ENCODE measurements around the gene ACHE. TPM values are rescaled to one million over a fixed set of nuclear protein-coding genes. Genes with fewer than 3 reads are reported as not detected.

Gene ACHE
- total and polyA plus RNA-seq, 2 of the 13 experiments (the other 11 are each of a cell fraction or from before 2014, with no cell fraction given): 0.18 to 0.40 TPM

DNA sequence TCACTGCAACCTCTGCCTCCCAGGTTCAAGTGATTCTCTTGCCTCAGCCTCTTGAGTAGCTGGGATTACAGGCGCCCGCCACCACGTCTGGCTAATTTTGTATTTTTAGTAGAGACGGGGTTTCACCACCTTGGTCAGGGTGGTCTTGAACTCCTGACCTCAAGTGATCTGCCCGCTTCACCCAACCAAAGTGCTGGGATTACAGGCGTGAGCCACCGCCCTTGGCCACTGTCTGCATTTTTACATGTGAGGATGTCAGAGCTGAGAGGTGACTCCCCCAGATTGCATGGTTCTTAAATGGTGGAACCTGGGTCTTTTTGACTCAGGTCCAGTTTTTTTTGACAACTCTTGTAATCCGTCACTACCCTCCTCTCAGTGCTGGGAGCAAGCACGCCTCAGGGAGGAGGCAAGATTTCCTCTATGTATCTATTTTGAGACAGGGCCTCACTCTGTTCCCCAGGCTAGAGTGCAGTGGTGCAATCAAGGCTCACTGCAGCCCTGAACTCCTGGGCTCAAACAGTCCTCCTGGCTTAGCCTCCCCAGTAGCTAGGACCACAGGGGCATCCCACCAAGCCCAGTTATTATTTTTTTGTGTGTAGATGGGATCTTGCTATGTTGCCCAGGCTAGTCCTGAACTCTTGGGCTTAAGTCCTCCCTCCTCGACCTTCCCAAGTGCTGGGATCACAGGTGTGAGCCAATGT lies 21.9 kb downstream of the ACHE start (continued):
- TF ChIP-seq, protein P1, sequence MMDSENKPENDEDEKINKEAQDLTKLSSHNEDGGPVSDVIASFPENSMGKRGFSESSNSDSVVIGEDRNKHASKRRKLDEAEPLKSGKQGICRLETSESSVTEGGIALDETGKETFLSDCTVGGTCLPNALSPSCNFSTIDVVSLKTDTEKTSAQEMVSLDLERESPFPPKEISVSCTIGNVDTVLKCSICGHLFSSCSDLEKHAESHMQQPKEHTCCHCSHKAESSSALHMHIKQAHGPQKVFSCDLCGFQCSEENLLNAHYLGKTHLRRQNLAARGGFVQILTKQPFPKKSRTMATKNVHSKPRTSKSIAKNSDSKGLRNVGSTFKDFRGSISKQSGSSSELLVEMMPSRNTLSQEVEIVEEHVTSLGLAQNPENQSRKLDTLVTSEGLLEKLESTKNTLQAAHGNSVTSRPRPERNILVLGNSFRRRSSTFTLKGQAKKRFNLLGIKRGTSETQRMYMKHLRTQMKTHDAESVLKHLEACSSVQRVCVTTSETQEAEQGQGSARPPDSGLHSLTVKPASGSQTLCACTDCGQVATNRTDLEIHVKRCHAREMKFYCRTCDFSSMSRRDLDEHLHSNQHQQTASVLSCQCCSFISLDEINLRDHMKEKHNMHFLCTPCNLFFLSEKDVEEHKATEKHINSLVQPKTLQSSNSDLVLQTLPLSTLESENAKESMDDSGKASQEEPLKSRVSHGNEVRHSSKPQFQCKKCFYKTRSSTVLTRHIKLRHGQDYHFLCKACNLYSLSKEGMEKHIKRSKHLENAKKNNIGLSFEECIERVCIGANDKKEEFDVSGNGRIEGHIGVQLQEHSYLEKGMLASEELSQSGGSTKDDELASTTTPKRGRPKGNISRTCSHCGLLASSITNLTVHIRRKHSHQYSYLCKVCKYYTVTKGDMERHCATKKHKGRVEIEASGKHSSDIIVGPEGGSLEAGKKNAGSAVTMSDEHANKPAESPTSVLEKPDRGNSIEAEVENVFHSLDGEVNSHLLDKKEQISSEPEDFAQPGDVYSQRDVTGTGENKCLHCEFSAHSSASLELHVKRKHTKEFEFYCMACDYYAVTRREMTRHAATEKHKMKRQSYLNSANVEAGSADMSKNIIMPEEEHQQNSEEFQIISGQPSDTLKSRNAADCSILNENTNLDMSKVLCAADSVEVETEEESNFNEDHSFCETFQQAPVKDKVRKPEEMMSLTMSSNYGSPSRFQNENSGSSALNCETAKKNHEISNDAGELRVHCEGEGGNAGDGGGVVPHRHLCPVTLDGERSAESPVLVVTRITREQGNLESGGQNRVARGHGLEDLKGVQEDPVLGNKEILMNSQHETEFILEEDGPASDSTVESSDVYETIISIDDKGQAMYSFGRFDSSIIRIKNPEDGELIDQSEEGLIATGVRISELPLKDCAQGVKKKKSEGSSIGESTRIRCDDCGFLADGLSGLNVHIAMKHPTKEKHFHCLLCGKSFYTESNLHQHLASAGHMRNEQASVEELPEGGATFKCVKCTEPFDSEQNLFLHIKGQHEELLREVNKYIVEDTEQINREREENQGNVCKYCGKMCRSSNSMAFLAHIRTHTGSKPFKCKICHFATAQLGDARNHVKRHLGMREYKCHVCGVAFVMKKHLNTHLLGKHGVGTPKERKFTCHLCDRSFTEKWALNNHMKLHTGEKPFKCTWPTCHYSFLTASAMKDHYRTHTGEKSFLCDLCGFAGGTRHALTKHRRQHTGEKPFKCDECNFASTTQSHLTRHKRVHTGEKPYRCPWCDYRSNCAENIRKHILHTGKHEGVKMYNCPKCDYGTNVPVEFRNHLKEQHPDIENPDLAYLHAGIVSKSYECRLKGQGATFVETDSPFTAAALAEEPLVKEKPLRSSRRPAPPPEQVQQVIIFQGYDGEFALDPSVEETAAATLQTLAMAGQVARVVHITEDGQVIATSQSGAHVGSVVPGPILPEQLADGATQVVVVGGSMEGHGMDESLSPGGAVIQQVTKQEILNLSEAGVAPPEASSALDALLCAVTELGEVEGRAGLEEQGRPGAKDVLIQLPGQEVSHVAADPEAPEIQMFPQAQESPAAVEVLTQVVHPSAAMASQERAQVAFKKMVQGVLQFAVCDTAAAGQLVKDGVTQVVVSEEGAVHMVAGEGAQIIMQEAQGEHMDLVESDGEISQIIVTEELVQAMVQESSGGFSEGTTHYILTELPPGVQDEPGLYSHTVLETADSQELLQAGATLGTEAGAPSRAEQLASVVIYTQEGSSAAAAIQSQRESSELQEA (CRISPR knock-in tag; IDR thresholded peaks at IDR 0.05; ENCODE audit: not compliant biosample characterization): no peak
- TF ChIP-seq ZKSCAN8 (CRISPR knock-in tag; IDR thresholded peaks at IDR 0.05; ENCODE audit: borderline replicate concordance) (no peak), HDAC6 (IDR thresholded peaks at IDR 0.05; ENCODE audit: low read depth, low read length) (no peak), POLR2A (IDR thresholded peaks at IDR 0.05; ENCODE audit: insufficient read depth in 1 of 2, low read depth in 2 of 2, low read length in 2 of 2) (no peak), BATF2 (CRISPR knock-in tag; IDR thresholded peaks at IDR 0.05) (no peak), PHB2 (IDR thresholded peaks at IDR 0.05; ENCODE audit: partially characterized antibody) (no peak), ZNF615 (CRISPR knock-in tag; IDR thresholded peaks at IDR 0.05; ENCODE audit: borderline replicate concordance) (no peak), ZNF121 (CRISPR knock-in tag; IDR thresholded peaks at IDR 0.05) (peak; percentile 98), ZNF331 (CRISPR knock-in tag; IDR thresholded peaks at IDR 0.05) (no peak), ADNP (CRISPR knock-in tag; IDR thresholded peaks at IDR 0.05) (0 out of 2 replicates have a peak, but pooled peaks have one; percentile 18), ZNF24 (IDR thresholded peaks at IDR 0.05) (no peak), FOXM1 (CRISPR knock-in tag; IDR thresholded peaks at IDR 0.05) (no peak), SOX6 (IDR thresholded peaks at IDR 0.05) (no peak), SOX6 (CRISPR knock-in tag; IDR thresholded peaks at IDR 0.05) (0 out of 2 replicates have a peak, but pooled peaks have one; percentile 7)
- TF ChIP-seq, protein P2, sequence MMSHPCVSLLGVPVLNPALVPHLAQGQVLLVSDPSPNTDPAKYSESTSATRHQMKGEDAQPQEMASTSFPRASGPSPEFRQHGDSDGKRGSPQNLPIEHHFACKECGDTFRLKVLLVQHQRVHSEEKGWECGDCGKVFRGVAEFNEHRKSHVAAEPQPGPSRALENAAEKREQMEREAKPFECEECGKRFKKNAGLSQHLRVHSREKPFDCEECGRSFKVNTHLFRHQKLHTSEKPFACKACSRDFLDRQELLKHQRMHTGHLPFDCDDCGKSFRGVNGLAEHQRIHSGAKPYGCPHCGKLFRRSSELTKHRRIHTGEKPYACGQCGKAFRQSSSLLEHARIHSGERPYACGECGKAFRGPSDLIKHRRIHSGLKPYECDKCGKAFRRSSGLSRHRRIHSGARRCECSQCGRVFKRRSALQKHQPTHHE (CRISPR knock-in tag; IDR thresholded peaks at IDR 0.05; ENCODE audit: borderline replicate concordance): no peak
- TF ChIP-seq, protein P3, sequence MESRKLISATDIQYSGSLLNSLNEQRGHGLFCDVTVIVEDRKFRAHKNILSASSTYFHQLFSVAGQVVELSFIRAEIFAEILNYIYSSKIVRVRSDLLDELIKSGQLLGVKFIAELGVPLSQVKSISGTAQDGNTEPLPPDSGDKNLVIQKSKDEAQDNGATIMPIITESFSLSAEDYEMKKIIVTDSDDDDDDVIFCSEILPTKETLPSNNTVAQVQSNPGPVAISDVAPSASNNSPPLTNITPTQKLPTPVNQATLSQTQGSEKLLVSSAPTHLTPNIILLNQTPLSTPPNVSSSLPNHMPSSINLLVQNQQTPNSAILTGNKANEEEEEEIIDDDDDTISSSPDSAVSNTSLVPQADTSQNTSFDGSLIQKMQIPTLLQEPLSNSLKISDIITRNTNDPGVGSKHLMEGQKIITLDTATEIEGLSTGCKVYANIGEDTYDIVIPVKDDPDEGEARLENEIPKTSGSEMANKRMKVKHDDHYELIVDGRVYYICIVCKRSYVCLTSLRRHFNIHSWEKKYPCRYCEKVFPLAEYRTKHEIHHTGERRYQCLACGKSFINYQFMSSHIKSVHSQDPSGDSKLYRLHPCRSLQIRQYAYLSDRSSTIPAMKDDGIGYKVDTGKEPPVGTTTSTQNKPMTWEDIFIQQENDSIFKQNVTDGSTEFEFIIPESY (CRISPR knock-in tag; IDR thresholded peaks at IDR 0.05): no peak
- TF ChIP-seq, protein P4, sequence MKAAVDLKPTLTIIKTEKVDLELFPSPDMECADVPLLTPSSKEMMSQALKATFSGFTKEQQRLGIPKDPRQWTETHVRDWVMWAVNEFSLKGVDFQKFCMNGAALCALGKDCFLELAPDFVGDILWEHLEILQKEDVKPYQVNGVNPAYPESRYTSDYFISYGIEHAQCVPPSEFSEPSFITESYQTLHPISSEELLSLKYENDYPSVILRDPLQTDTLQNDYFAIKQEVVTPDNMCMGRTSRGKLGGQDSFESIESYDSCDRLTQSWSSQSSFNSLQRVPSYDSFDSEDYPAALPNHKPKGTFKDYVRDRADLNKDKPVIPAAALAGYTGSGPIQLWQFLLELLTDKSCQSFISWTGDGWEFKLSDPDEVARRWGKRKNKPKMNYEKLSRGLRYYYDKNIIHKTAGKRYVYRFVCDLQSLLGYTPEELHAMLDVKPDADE (CRISPR knock-in tag; IDR thresholded peaks at IDR 0.05): 0 out of 2 replicates have a peak, but pooled peaks have one; percentile 15

Measured in HepG2 (cell line).